Measurements from ENCODE around the gene USF1.

DNA sequence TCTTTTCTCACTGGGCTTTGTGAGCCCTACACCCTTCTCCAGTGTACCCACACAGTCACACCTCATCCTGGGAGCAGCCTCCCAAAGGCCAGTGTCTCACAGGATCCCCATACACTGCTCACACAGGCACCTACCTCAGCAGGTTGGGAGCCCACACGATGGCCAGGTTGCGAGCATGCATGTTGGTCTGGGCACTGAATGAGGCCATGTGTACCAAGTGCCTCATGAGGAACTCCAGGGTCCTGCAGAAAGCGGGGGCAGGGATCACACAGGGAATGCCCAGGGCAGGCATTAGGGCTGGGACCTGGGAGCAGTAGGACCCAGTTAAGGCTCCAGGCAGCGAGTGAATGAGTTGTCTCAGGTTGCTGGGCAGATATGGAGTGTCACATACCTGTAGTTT is 8.5 kb upstream of the USF1 start:
- TF ChIP-seq POLR2AphosphoS5 (IDR thresholded peaks at IDR 0.05) = no peak
- TF ChIP-seq POLR2A (IDR thresholded peaks at IDR 0.05) = no peak
- TF ChIP-seq, protein P1, sequence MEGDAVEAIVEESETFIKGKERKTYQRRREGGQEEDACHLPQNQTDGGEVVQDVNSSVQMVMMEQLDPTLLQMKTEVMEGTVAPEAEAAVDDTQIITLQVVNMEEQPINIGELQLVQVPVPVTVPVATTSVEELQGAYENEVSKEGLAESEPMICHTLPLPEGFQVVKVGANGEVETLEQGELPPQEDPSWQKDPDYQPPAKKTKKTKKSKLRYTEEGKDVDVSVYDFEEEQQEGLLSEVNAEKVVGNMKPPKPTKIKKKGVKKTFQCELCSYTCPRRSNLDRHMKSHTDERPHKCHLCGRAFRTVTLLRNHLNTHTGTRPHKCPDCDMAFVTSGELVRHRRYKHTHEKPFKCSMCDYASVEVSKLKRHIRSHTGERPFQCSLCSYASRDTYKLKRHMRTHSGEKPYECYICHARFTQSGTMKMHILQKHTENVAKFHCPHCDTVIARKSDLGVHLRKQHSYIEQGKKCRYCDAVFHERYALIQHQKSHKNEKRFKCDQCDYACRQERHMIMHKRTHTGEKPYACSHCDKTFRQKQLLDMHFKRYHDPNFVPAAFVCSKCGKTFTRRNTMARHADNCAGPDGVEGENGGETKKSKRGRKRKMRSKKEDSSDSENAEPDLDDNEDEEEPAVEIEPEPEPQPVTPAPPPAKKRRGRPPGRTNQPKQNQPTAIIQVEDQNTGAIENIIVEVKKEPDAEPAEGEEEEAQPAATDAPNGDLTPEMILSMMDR (IDR thresholded peaks at IDR 0.05) = no peak
